A549 (cell line): Measurements from ENCODE around the gene FOXP1. TPM values are rescaled to one million over a fixed set of nuclear protein-coding genes. Genes with fewer than 3 reads are reported as not detected.

Experiments used
- ATAC-seq, 2 experiments: fragments of 200-7000 bp in 1 of 2; fragments of >200 bp in 1 of 2; cut with Nextera tagmentation in 1 of 2; cut with Tn5 transposase in 1 of 2; 3 replicates each; pipeline versions ENCODE4 v1.8.0 to v1.9.1; 2018 to 2020; ENCODE audit warnings: mild to moderate bottlenecking in 1 of 2, moderate library complexity in 1 of 2
- CTCF ChIA-PET: fragments of 300-600 bp; sonication (Branson Sonifier 250); formaldehyde crosslinking; extraction: SDS; loops from one replicate; lab custom pipeline; 2021; ENCODE audit warnings: antibody characterized with exemption, inconsistent platforms; lab: Yijun Ruan, JAX
- POLR2A ChIA-PET: fragments of 350-600 bp; formaldehyde crosslinking; extraction: SDS; loops from one replicate; lab custom pipeline; 2021; ENCODE audit warnings: antibody characterized with exemption, inconsistent platforms; lab: Yijun Ruan, JAX
- DNase-seq, 2 experiments: peaks; one replicate each; pipeline versions ENCODE4 v3.0.0 to v3.0.0-alpha.2; 2011 to 2016; ENCODE audit warnings: low read depth in 1 of 2, low spot score in 1 of 2
- FAIRE-seq: peaks from 2 replicates; lab custom pipeline; 2011; peaks lifted over from hg19 to GRCh38; lab: Jason Lieb, UNC
- H3K27ac ChIP-seq, 2 experiments: fragments of >200 bp; sonication (Bioruptor Twin); formaldehyde crosslinking; 3 replicates each; pipeline ENCODE4 v1.5.1; 2016 to 2017
- H3K4me1 ChIP-seq: fragments of >200 bp; sonication (Bioruptor Twin); formaldehyde crosslinking; 3 replicates; pipeline ENCODE4 v1.6.1; 2016
- H3K4me2 ChIP-seq: fragments of >200 bp; sonication (Bioruptor Twin); formaldehyde crosslinking; 3 replicates; pipeline ENCODE4 v1.6.1; 2016
- H3K4me3 ChIP-seq: fragments of >200 bp; sonication (Bioruptor Twin); formaldehyde crosslinking; 3 replicates; pipeline ENCODE4 v1.5.1; 2016
- H3K9me3 ChIP-seq: fragments of >200 bp; sonication (Bioruptor Twin); formaldehyde crosslinking; 3 replicates; pipeline ENCODE4 v1.6.1; 2016
- CBX8 ChIP-seq: fragments of 200-600 bp; sonication (generic); IDR thresholded peaks from 2 replicates; pipeline ENCODE4 v1.6.1; 2016
- CHD2 ChIP-seq: fragments of 150-350 bp; IDR thresholded peaks from 2 replicates; pipeline ENCODE4 v1.6.1; 2014; ENCODE audit warnings: low read length; ENCODE audit not compliant: partially characterized antibody
- CHD4 ChIP-seq: fragments of 200-600 bp; sonication (generic); IDR thresholded peaks from 2 replicates; pipeline ENCODE4 v1.6.1; 2016; ENCODE audit warnings: antibody characterized with exemption, mild to moderate bottlenecking, borderline replicate concordance
- E2F6 ChIP-seq: IDR thresholded peaks from 2 replicates; pipeline ENCODE4 v1.6.1; 2012; ENCODE audit warnings: low read depth, borderline replicate concordance
- ESRRA ChIP-seq: fragments of 150-350 bp; IDR thresholded peaks from 2 replicates; pipeline ENCODE4 v1.6.1; 2014; ENCODE audit warnings: mild to moderate bottlenecking, low read length, borderline replicate concordance
- FOSB ChIP-seq: fragments of 250-450 bp; sonication (Bioruptor Pico); IDR thresholded peaks from 2 replicates; pipeline ENCODE4 v1.5.0; 2020; ENCODE audit warnings: mild to moderate bottlenecking, moderate library complexity
- FOSL2 ChIP-seq, 2 experiments: fragments of 450-650 bp in 1 of 2; fragments of >200 bp in 1 of 2; sonication (Bioruptor Twin) in 1 of 2; formaldehyde crosslinking; IDR thresholded peaks; 2 replicates each; pipeline versions ENCODE4 v1.5.0 to v1.6.1; 2016 to 2020; ENCODE audit warnings: mild to moderate bottlenecking in 1 of 2, moderate library complexity in 1 of 2
- FOXS1 ChIP-seq: fragments of 250-450 bp; sonication (Bioruptor Pico); IDR thresholded peaks from 2 replicates; pipeline ENCODE4 v1.5.0; 2020; ENCODE audit warnings: mild to moderate bottlenecking, moderate library complexity
- HDAC2 ChIP-seq: fragments of 200-600 bp; sonication (generic); IDR thresholded peaks from 2 replicates; pipeline ENCODE4 v1.6.1; 2016
- HOXA7 ChIP-seq: fragments of 250-450 bp; sonication (Bioruptor Pico); IDR thresholded peaks from 2 replicates; pipeline ENCODE4 v1.5.0; 2020; ENCODE audit warnings: mild to moderate bottlenecking, moderate library complexity
- HOXB13 ChIP-seq: fragments of 250-450 bp; sonication (Bioruptor Pico); IDR thresholded peaks from 2 replicates; pipeline ENCODE4 v1.5.0; 2020; ENCODE audit warnings: low read depth, mild to moderate bottlenecking, moderate library complexity
- HOXB5 ChIP-seq: fragments of 250-450 bp; sonication (Bioruptor Pico); IDR thresholded peaks from 2 replicates; pipeline ENCODE4 v1.5.0; 2020; ENCODE audit warnings: mild to moderate bottlenecking, moderate library complexity
- KDM5A ChIP-seq: fragments of 200-600 bp; sonication (generic); IDR thresholded peaks from 2 replicates; pipeline ENCODE4 v1.6.1; 2016; ENCODE audit warnings: antibody characterized with exemption, mild to moderate bottlenecking
- MAFK ChIP-seq: fragments of 450-650 bp; IDR thresholded peaks from 2 replicates; pipeline ENCODE4 v1.6.1; 2014; ENCODE audit not compliant: partially characterized antibody
- MYC ChIP-seq: IDR thresholded peaks from 2 replicates; pipeline ENCODE4 v1.6.1; 2012; ENCODE audit warnings: mild to moderate bottlenecking, inconsistent platforms, low read length, improper control_type of control experiment, borderline replicate concordance
- NFE2L2 ChIP-seq: fragments of 150-350 bp; conservative IDR thresholded peaks from 2 replicates; pipeline ENCODE4 v1.6.1; 2014; ENCODE audit warnings: low read length
- POLR2A ChIP-seq: IDR thresholded peaks from 2 replicates; pipeline ENCODE4 v1.6.1; 2012; ENCODE audit warnings: mild to moderate bottlenecking, low read length
- POLR2AphosphoS2 ChIP-seq: conservative IDR thresholded peaks from 2 replicates; pipeline ENCODE4 v1.6.1; 2012; ENCODE audit warnings: low read length, improper control_type of control experiment, inconsistent platforms
- RARB ChIP-seq: fragments of 250-450 bp; sonication (Bioruptor Pico); IDR thresholded peaks from 2 replicates; pipeline ENCODE4 v1.8.0; 2021; ENCODE audit warnings: mild to moderate bottlenecking, moderate library complexity
- RFX5 ChIP-seq: fragments of 450-650 bp; IDR thresholded peaks from 2 replicates; pipeline ENCODE4 v1.7.1; 2014; ENCODE audit warnings: antibody characterized with exemption, mild to moderate bottlenecking, moderate library complexity
- RNF2 ChIP-seq: fragments of 200-600 bp; sonication (generic); IDR thresholded peaks from 2 replicates; pipeline ENCODE4 v1.6.1; 2016; ENCODE audit warnings: low read depth, mild to moderate bottlenecking, antibody characterized with exemption, moderate library complexity, borderline replicate concordance
- WGBS: methylation state at CpG from one replicate; pipeline ENCODE4 v1.1.6; 2017; ENCODE audit errors: missing lambda C conversion rate; 5-methylcytosine and 5-hydroxymethylcytosine counted together
- polyA plus RNA-seq, 4 experiments: library from polyadenylated mRNA; depleted of rRNA in 3 of 4; stranded (reverse); fragments of >200 nt; fragmentation: RNase III in 1 of 4; extraction: RNeasy Plus Mini Kit Qiagen cat#74134 plus additional on column Dnase treatment in 1 of 4; gene quantifications; 2 replicates in 3 of 4; 3 replicates in 1 of 4; pipeline ENCODE4 v1.2.3, GENCODE V29; 2011 to 2017

FOXP1 gene
- polyA plus RNA-seq, 2 of the 4 experiments (the other 2 are of a cell fraction): 12.8 to 13.9 TPM

DNA sequence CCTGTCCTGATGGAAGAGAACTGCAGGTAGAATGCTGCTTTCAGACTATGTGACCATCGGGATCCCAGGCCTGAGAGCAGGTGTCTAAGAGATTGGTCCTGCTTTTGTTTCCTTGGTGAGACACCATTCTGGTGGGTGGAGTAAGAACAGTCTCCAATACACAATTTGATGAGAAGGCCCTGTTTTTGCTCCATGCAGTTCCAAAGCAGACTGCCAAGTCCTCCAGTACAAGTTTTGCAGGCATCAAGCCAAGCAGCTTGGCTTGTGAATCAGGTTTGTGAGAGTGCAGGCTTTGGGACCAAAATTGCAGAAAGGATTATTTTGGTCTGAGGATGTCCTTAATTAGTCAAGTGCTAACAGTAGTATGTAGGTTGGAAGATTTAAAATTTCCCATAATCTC lies 381.6 kb downstream of the FOXP1 start (continued):
- TF ChIP-seq E2F6 (no peak), RFX5 (no peak)

DNA sequence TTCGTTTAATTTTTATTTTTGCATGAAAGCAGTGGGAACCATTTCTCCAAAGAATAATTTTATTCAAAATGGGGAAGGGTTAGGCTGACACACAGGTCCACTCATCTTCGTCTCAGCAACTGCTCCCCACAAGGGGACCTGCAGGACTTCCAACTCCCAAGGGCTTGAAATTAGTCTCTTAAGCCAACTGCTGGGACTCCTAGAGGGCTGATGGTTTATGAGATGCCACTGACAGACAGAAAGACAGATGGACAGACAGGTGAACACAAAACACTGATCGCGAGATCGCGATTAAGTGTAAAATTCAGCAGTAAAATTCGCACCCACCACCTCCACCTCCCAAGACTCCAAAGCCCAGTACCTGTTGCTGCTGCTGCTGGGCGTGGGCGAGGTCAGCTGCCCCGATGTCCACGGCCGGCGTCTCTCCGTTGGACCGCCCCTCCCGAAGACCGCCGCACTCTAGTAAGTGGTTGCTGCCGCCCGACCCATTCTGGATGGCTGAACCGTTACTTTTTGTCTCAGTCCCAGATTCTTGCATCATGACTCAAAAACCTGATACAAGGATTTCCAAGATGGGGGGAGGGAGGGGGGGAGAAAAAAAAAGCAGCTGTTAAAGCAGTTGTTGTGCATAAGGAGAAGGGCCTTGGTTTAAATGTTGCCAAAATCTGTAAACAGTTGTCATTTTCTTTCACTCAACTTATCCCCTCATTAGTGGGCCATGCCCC lies 385.5 kb downstream of the FOXP1 start:
- TF ChIP-seq POLR2A (0 out of 2 replicates have a peak, but pooled peaks have one; percentile 10), FOSL2 (IDR thresholded peaks at IDR 0.05) (no peak), FOSL2 (CRISPR knock-in tag; IDR thresholded peaks at IDR 0.05) (no peak), RARB (CRISPR knock-in tag) (no peak), FOSB (CRISPR knock-in tag) (no peak), CBX8 (no peak), POLR2AphosphoS2 (no peak), HOXA7 (CRISPR knock-in tag) (no peak), CHD2 (no peak)
- Histone ChIP-seq H3K9me3 (no peaks in the 10 kb centered on the region), H3K4me2 (no peak overlapping the region), H3K27ac (no peak overlapping the region), H3K4me3 (no peak overlapping the region), H3K4me1 (peaks cover 16% of the 10 kb centered on the region)
- WGBS: 90% methylated on average over 21 of the region's 21 CpGs
- ChIA-PET CTCF (no interaction called here), POLR2A (no interaction called here)
- DNase-seq (no peak), FAIRE-seq (no peak), ATAC-seq (no peak)

- no peak for FAIRE-seq
- ChIA-PET POLR2A (no interaction called here), CTCF (no interaction called here)
- DNase-seq: no peak
- ATAC-seq: no peak
- Histone ChIP-seq H3K4me2 (peak overlapping the region; percentile 29; the same call in 2 of the 3 replicates), H3K27ac (peak overlapping the region in 1 of 2 experiments; percentile 60; a peak in 3 of 6 replicates), H3K4me3 (no peak overlapping the region), H3K4me1 (peaks cover 16% of the 10 kb centered on the region), H3K9me3 (no peaks in the 10 kb centered on the region)
- TF ChIP-seq FOSL2 (IDR thresholded peaks at IDR 0.05) (no peak), FOSL2 (CRISPR knock-in tag; IDR thresholded peaks at IDR 0.05) (no peak), NFE2L2 (no peak), E2F6 (no peak), HDAC2 (no peak), KDM5A (no peak), MAFK (no peak), FOXS1 (no peak), HOXB5 (no peak), HOXB13 (CRISPR knock-in tag) (no peak), CHD4 (no peak), MYC (no peak)
- WGBS: 25% methylated on average over 5 of the region's 5 CpGs
These were observed 388.0 kb downstream of the FOXP1 start for GRCh38 chr3:71195492-71195891.

- no peak overlapping the region for H3K4me3 ChIP-seq
- H3K4me2 ChIP-seq: no peak overlapping the region
- DNase-seq: no peak
- TF ChIP-seq FOSL2 (IDR thresholded peaks at IDR 0.05) (no peak), FOSL2 (CRISPR knock-in tag; IDR thresholded peaks at IDR 0.05) (no peak), ESRRA (no peak), RNF2 (no peak)
- WGBS: 93% methylated on average over 5 of the region's 5 CpGs
- no peak for ATAC-seq
- H3K27ac ChIP-seq: 0 out of 6 replicates have a peak overlapping the region, but pooled peaks of 1 of the 2 experiments have one; percentile 37
- POLR2A ChIA-PET: interaction anchor here (0.6 kb wide), 1 partner anchor 389 kb away, joined by 6 read pairs; the partner anchor contains the start of gene FOXP1
- H3K9me3 ChIP-seq: no peaks in the 10 kb centered on the region
- CTCF ChIA-PET: interaction anchor here (0.5 kb wide), 1 partner anchor 48 kb away, joined by 3 read pairs; no protein-coding TSS in a partner anchor
- no peak for FAIRE-seq
- peaks cover 16% of the 10 kb centered on the region for H3K4me1 ChIP-seq
These were observed 388.7 kb downstream of the FOXP1 start for GRCh38 chr3:71194785-71195184.
